SKM-1 (cell line): ENCODE results near the gene MCEMP1.

Source experiments
- DNase-seq: peaks from one replicate; lab custom pipeline; 2025; ENCODE audit not compliant: unreplicated experiment; lab: John Stamatoyannopoulos, UW

Gene MCEMP1

GRCh38 chr19:7697721-7698287, 20.9 kb downstream of the MCEMP1 start:
- DNase-seq: no peak

DNA sequence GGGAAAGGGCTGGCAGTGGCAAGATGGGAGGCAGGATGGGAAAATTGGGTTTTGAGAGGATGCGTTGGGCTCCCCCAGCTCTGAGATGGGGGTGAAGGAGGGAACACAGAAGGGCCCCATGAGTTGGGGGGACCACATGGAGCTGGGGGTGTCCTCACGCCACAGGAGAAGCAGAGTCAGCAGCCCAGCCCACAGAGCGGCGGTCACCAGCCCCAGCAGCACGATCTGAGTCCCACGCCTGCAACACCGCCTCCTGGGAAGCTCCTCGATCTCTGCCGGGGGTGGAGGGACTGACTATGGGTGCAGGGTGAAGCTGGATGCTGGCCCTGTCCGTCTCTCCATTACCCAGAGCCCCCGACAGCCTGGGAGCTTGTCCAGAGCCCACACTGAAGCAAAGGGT, 21.7 kb downstream of the MCEMP1 start:
- DNase-seq: no peak

DNA sequence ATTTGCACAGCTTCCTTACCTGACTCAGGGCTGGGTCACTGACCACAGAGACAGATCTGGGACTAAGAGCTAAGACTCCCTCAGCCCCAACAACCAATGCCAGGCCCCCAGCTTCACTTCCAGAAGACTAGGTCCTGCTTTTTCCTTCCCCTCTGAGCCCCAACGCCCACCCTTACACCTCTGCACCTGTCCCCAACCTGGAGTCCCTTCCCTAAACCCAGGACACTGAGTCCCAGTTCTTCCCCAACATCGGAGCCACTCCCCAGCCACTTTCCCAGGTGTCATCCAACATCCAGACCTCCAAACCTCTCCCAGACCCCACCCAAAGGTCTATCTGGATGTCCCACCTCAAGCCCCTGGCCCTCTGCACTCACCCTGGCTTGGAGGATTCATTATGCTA, 22.1 kb downstream of the MCEMP1 start:
- no peak for DNase-seq

DNA sequence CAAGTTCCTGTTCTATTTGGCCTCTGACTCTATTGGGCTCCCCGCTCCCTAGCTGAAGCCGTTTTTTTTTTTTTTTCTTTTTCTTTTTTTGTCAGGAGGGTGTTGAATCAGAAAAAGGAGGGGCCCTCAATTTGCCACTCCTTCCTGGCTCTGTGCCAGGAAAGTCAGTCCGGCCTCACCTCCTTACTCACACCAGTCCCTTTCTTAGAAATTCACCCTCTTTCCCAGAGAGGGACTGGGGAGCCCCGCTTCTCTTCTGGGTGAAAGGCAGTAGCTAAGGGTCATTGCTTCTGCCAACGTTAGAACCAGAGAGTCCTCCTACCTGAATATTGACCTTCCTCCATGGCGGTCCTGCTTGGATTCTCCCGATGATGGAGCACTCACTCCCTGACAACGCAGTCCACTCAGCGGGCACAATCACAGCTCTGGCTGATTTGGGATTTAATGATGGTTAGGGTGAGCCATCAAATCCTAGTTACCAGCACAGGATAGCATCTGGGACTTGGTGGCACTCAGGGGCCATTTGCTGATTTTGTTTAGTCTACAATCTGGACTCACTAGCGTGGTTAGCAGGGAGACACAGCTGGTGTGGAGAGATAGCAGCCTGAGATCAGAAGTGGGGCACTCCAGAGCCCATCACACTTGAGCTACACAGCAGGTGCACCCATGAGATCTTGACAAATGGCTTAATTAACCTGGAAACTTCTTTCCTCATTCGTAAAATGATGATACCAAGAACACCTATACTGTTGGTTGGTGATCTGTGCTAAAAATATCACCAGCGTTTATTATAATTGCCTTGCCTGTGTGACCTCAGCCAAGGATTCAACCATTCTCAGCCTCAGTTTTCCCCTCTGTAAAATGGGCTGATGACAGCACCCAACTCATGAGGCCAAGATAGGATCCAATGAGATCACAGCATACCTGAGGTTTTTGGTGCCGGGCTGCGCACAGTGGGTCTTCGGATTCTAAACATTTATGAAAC, 22.8 kb downstream of the MCEMP1 start:
- no peak for DNase-seq

- DNase-seq: no peak
Measured at GRCh38 chr19:7701049-7701653, 24.3 kb downstream of the MCEMP1 start.

- DNase-seq: no peak
Measured at GRCh38 chr19:7701654-7702457, 25.0 kb downstream of the MCEMP1 start, which contains the start of gene FCER2. Gene FCER2, minus strand, starts transcription at chr19:7702131. Its CDS starts 2,371 bp downstream, at chr19:7699760.

DNA sequence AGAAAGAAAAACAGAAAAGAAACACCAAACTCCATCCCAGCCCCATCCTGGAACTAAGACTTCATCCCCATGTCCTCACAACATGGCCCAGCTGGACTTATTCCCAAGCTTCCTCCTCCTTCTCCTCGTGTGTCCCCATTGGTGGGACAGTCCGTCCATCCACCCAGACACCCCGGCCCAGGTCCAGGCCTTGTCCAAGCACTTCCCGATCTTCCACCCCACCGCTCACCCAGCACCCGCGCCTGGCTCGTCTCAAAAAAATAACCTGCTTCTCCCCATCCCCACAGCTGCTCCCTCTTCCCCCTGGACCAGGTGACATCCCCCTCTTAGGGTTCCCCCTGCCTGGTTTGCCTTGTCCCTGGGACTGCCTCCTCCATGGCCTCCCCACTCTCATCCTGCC, 26.4 kb downstream of the MCEMP1 start:
- DNase-seq: no peak

GRCh38 chr19:7704280-7705060, 27.6 kb downstream of the MCEMP1 start:
- no peak for DNase-seq

- DNase-seq: peak; percentile 90
Measured at GRCh38 chr19:7705387-7706187, 28.7 kb downstream of the MCEMP1 start.

GRCh38 chr19:7706188-7706954, 29.5 kb downstream of the MCEMP1 start:
- DNase-seq: no peak

DNA sequence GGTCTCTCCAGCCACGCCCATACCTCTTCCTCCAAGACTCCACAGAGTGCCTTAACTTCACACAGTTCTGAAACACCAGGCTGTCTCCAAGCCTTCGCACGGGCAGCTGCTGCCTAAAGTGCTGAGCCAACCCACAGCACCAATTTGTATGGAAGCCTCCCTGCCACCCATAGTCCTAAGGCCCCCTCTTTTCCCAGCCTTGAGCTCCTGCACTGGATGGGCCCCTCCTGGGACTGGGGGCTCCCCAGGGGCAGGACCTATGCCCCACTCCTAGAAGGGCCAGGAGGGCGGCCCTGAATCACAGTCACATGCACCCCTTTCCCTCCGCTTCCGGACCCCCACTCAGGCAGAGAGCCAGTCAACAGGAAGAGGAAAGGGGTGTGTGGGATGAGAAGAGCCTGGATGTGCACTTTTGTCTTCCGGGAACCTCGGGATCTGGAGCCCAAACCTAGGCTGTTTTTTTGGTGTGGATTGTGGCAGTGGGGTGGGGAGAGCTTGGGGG, 30.1 kb downstream of the MCEMP1 start:
- DNase-seq: no peak

DNA sequence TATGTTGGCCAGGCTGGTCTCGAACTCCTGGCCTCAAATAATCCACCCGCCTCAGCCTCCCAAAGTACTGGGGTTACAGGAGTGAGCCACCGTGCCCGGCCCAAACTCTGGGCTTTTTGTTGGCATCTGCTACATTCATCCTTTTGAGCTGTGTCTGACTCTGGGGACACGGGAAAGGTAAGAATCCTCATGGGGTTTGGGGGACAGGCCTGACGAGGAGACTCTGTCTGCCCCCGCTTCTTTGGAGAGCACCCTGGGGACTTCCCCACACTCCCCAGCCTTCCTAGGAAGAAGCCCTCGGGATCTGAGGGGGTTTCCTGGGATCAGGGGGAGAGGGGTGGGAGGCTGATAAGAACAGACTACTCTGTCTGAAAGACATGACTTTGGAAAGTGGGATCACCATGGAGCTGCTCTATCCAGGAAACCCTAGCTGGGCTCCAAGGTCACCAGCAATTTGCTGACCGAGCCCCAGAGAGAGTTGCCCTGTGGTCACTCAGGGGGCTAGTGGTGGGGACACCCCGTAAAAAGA, 33.1 kb downstream of the MCEMP1 start:
- no peak for DNase-seq

DNA sequence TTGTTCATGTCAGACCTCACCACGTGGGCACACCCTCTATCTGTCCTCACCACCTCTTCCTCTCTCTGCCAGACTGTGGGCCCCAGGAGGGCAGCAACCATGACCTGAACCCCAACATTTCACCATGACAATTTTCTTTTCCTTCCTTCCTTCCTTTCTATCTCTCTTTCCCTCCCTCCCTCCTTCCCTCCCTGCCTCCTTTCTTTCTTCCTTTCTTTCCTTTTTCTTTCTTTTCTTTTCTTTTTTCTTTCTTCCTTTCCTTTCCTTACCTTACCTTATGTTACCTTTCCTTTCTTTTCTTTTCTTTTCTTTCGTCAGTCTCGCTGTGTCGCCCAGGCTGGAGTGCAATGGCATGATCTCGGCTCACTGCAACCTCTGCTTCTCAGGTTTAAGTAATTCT, 33.7 kb downstream of the MCEMP1 start:
- no peak for DNase-seq

DNA sequence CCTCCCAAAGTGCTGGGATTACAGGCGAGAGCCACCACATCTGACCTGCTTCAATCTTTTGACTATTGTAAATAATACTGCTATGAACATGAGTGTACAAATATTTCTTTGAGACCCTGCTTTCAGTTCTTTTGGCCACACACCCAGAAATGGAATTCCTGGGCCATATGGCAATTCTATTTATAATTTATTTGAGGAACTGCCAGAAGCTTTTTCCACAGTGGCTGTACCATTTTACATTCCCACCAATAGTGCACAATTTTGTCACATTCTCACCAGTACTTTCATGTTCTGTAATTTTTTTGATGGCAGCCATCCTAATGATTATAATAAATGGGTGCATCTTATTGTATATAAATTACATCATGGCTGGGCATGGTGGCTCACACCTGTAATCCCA, 38.8 kb downstream of the MCEMP1 start:
- DNase-seq: no peak

DNA sequence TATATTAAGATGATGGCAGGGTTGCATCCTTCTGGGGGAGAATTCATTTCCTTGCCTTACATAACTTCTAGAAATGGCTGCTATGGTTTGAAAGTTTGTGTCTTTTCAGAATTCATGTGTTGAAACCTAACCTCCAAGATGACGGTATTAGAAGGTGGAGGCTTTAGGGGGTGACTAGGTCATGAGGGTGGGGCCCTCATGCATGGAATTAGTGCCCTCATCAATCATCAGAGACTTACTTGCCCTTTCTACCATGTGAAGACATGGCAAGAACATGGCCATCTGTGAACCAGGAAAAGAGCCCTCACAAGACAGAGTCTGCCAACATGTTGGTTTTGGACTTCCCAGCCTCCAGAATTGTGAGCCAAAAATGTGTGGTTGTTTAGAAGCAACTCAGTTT, 39.9 kb downstream of the MCEMP1 start:
- no peak for DNase-seq

DNA sequence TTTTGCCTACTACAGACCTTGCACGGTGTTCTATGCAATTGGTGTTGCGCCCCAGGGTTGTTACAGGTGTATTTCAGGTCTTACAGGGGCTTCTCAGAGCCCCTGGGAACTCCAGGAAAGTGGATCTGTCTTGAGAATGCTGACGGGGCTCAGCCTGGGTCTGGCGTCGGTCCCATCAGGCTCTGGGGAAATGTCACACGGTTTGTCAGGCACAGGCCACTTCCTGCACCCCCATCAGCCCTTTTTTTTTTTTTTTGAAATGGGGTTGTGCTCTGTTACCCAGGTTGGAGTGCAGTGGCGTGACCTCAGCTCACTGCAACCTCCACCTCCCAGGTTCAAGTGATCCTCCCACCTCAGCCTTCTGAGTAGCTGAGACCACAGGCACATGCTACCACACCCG, 41.8 kb downstream of the MCEMP1 start:
- no peak for DNase-seq

DNA sequence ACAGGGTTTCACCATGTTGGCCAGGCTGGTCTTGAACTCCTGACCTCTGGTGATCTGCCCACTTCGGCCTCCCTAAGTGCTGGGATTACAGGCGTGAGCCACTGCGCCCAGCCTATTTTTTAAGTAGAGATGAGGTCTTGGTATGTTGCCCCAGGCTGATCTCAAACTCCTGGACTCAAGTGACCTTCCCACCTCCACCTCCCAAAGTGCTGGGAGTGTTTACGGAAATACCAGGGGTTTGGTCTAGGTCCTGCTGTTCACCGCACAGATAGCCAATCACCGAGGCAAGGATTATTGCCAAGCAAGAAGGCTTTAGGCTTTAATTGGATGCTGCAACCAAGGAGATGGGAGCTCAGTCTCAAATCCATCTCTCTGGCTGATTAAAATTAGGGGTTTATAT, 43.5 kb downstream of the MCEMP1 start:
- no peak for DNase-seq

DNA sequence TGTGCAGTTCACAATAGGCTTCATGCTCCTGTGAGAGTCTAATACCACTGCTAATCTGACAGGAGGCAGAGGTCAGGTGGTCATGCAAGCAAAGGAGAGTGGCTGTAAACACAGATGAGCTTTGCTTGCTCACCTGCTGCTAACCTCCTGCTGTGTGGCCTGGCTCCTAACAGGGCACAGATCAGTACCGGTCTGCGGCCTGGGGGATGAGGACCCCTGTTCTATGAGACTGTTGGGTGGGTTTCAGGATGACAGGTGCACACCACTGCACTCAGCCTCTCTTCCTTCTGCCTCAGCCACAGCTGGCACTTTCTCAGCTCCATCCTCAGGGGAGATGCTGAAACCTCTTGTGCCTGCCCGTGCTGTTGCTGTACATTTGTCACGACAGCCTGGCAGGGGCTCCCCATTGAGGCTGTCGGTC, 45.4 kb downstream of the MCEMP1 start:
- no peak for DNase-seq
